ENCODE data around the gene FCHO2. TPM values are rescaled to one million over a fixed set of nuclear protein-coding genes. Genes with fewer than 3 reads are reported as not detected.

FCHO2 gene
- total and polyA plus RNA-seq, 10 of the 15 experiments (the other 5 are each of a cell fraction or from before 2014, with no cell fraction given): 0.05 to 1.4 (median 0.18) TPM

GRCh38 chr5:72917371-72917776, 38.5 kb upstream of the FCHO2 start:
- POLR2A ChIA-PET: no interaction called here
- intact Hi-C loops (cut with micrococcal nuclease; ENCODE audit: unreplicated experiment): no loop called here
- DNase-seq (ENCODE audit: low read depth, low spot score) (no peak), FAIRE-seq (no peak), ATAC-seq (no peak)
- Histone ChIP-seq H3K79me2 (ENCODE audit: control insufficient read depth, insufficient read depth, low read length) (no peaks in the 10 kb centered on the region), H3K9ac (ENCODE audit: control insufficient read depth, insufficient read depth, low read length) (no peak overlapping the region), H3K4me1 (ENCODE audit: control insufficient read depth, insufficient read depth, low read length) (no peaks in the 10 kb centered on the region), H3K36me3 (ENCODE audit: control insufficient read depth in 2 of 2, insufficient read depth in 2 of 2, low read length in 1 of 2) (no peaks in the 10 kb centered on the region), H3K4me3 (no peak overlapping the region), H2AFZ (ENCODE audit: control insufficient read depth, low read depth, low read length) (no peak overlapping the region), H3K9me3 (replicated peaks; ENCODE audit: control insufficient read depth, insufficient read depth, low read length) (no peaks in the 10 kb centered on the region), H3K27me3 (replicated peaks in 1 of 2; ENCODE audit: control insufficient read depth in 2 of 2, insufficient read depth in 2 of 2, low read length in 1 of 2) (no peaks in the 10 kb centered on the region), H4K20me1 (ENCODE audit: control insufficient read depth, insufficient read depth) (no peaks in the 10 kb centered on the region; the same call in 1 of the 2 replicates), H3K27ac (ENCODE audit: control insufficient read depth, insufficient read depth) (no peak overlapping the region), H3K4me2 (ENCODE audit: control insufficient read depth, insufficient read depth) (no peak overlapping the region)
- SMC1A ChIA-PET (ENCODE audit: uncharacterized antibody, unreplicated experiment): no interaction called here
- BruUV-seq (replicated peaks): no TSS peak
- in situ Hi-C loops (cut with MboI): no loop called here
- CTCF ChIA-PET: no interaction called here
- 0 out of 2 replicates have a peak, but pooled peaks have one; percentile 42 for TF ChIP-seq MTA3 (IDR thresholded peaks at IDR 0.05; ENCODE audit: borderline replicate concordance, low read length)
- no peak for TF ChIP-seq ZBTB4 (CRISPR knock-in tag; IDR thresholded peaks at IDR 0.05)
- 95% methylated on average over 1 of the region's 1 CpG for WGBS (ENCODE audit: insufficient coverage, insufficient replicate concordance, low lambda C conversion rate, missing lambda C conversion rate)
- RAD21 ChIA-PET (ENCODE audit: unreplicated experiment): no interaction called here

Measured in GM12878 (cell line).